Astrocyte (in vitro differentiated cells and primary cell): ENCODE results near the gene NPR1.
"Not testable (repeated sequence)": the region's sequence is repeated elsewhere in the genome, so short reads cannot be mapped to it uniquely, and the experiment has no call there.

Source experiments
- EZH2 ChIP-seq: IDR thresholded peaks from 2 replicates; pipeline ENCODE4 v1.6.1; 2012; ENCODE audit warnings: mild to moderate bottlenecking, low read length, inconsistent platforms; ENCODE audit not compliant: insufficient read depth
- TF ChIP-seq, protein P1 (sequence below): IDR thresholded peaks from 2 replicates; pipeline ENCODE4 v1.5.1; 2011; ENCODE audit warnings: low read depth, mild to moderate bottlenecking, inconsistent platforms, low read length, moderate library complexity; ENCODE audit not compliant: insufficient read depth

DNA sequence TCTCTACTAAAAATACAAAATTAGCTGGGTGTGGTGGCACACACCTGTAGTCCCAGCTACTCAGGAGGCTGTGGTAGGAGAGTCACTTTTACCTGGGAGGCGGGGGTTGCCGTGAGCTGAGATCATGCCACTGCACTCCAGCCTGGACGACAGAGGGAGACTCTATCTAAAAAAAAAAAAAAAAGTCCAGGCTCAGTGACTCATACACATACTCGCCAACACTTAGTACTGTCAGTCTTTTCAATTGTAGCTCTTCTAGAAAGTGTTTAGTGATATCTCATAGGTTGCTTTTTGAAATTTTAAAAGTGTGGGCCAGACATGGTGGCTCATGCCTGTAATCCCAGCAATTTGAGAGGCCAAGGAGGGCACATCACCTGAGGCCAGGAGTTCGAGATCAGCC is 37.7 kb downstream of the NPR1 start:
- TF ChIP-seq, protein P1, sequence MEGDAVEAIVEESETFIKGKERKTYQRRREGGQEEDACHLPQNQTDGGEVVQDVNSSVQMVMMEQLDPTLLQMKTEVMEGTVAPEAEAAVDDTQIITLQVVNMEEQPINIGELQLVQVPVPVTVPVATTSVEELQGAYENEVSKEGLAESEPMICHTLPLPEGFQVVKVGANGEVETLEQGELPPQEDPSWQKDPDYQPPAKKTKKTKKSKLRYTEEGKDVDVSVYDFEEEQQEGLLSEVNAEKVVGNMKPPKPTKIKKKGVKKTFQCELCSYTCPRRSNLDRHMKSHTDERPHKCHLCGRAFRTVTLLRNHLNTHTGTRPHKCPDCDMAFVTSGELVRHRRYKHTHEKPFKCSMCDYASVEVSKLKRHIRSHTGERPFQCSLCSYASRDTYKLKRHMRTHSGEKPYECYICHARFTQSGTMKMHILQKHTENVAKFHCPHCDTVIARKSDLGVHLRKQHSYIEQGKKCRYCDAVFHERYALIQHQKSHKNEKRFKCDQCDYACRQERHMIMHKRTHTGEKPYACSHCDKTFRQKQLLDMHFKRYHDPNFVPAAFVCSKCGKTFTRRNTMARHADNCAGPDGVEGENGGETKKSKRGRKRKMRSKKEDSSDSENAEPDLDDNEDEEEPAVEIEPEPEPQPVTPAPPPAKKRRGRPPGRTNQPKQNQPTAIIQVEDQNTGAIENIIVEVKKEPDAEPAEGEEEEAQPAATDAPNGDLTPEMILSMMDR = not testable (repeated sequence)
- TF ChIP-seq EZH2 = not testable (repeated sequence)
